Neural cell (in vitro differentiated cells): Measurements from ENCODE around the gene CRACDL. TPM values are rescaled to one million over a fixed set of nuclear protein-coding genes. Genes with fewer than 3 reads are reported as not detected.

Experiments used
- H2AFZ ChIP-seq: fragments of 200-600, 300-800 bp; sonication (generic), shearing (Covaris generic); 2 replicates; pipeline ENCODE4 v1.6.0; 2014; ENCODE audit warnings: low read depth, mild to moderate bottlenecking, antibody characterized with exemption, low read length, moderate library complexity
- H3F3A ChIP-seq: fragments of 200-600 bp; shearing (Covaris generic); 2 replicates; pipeline ENCODE4 v1.6.1; 2016; ENCODE audit warnings: mild to moderate bottlenecking, moderate library complexity, mixed read lengths, antibody characterized with exemption, low read length; ENCODE audit not compliant: insufficient read depth, poor library complexity, severe bottlenecking
- H3K27ac ChIP-seq: fragments of 200-600, 300-800 bp; sonication (generic), shearing (Covaris generic); 2 replicates; pipeline ENCODE4 v1.5.1; 2014; ENCODE audit warnings: mild to moderate bottlenecking, low read length, moderate library complexity
- H3K27me3 ChIP-seq: fragments of 300-800, 200-600 bp; sonication (generic), shearing (Covaris generic); 2 replicates; pipeline ENCODE4 v1.6.0; 2014; ENCODE audit warnings: mild to moderate bottlenecking, low read depth, low read length, moderate library complexity; ENCODE audit not compliant: insufficient read depth
- H3K36me3 ChIP-seq: fragments of 300-800, 200-600 bp; sonication (generic), shearing (Covaris generic); 2 replicates; pipeline ENCODE4 v1.5.1; 2014; ENCODE audit warnings: mild to moderate bottlenecking, antibody characterized with exemption, low read length, moderate library complexity; ENCODE audit not compliant: insufficient read depth
- H3K4me2 ChIP-seq: fragments of 300-800, 200-600 bp; sonication (generic), shearing (Covaris generic); 2 replicates; pipeline ENCODE4 v1.6.0; 2014; ENCODE audit warnings: mild to moderate bottlenecking, low read length
- H3K4me3 ChIP-seq: fragments of 300-800, 200-600 bp; sonication (generic), shearing (Covaris generic); 2 replicates; pipeline ENCODE4 v1.5.1; 2014; ENCODE audit warnings: mild to moderate bottlenecking, low read length, moderate library complexity
- H3K79me2 ChIP-seq: fragments of 200-600 bp; shearing (Covaris generic); replicated peaks from 2 replicates; pipeline ENCODE4 v1.6.0; 2014; ENCODE audit warnings: mild to moderate bottlenecking, low read length, moderate library complexity; ENCODE audit not compliant: insufficient read depth
- H3K9ac ChIP-seq: fragments of 300-800, 200-600 bp; sonication (generic), shearing (Covaris generic); 2 replicates; pipeline ENCODE4 v1.6.1; 2016; ENCODE audit warnings: mild to moderate bottlenecking, low read length, mixed read lengths
- H3K9me2 ChIP-seq: fragments of 200-600 bp; shearing (Covaris generic); 2 replicates; pipeline ENCODE4 v1.6.1; 2016; ENCODE audit warnings: mild to moderate bottlenecking, low read length, mixed read lengths; ENCODE audit not compliant: insufficient read depth
- H3K9me3 ChIP-seq: fragments of 200-600, 300-800 bp; sonication (generic), shearing (Covaris generic); 2 replicates; pipeline ENCODE4 v1.6.1; 2016; ENCODE audit warnings: mild to moderate bottlenecking, mixed run types, low read length, moderate library complexity, mixed read lengths
- H4K20me1 ChIP-seq: fragments of 200-600 bp; shearing (Covaris generic); 2 replicates; pipeline ENCODE4 v1.6.1; 2016; ENCODE audit warnings: mild to moderate bottlenecking, mixed run types; ENCODE audit not compliant: insufficient read depth
- CTCF ChIP-seq: fragments of 450-650 bp; IDR thresholded peaks from 2 replicates; pipeline ENCODE4 v1.5.1; 2014; ENCODE audit warnings: antibody characterized with exemption, mild to moderate bottlenecking, moderate library complexity; ENCODE audit not compliant: poor library complexity, severe bottlenecking
- EP300 ChIP-seq: fragments of 450-650 bp; conservative IDR thresholded peaks from 2 replicates; pipeline ENCODE4 v1.6.1; 2014; ENCODE audit warnings: antibody characterized with exemption, mild to moderate bottlenecking, moderate library complexity; ENCODE audit not compliant: poor library complexity, severe bottlenecking
- EZH2 ChIP-seq: fragments of 200-600, 300-800 bp; shearing (Covaris generic), sonication (generic); IDR thresholded peaks from 2 replicates; pipeline ENCODE4 v1.6.1; 2014; ENCODE audit warnings: antibody characterized with exemption, low read length, borderline replicate concordance, mild to moderate bottlenecking; ENCODE audit not compliant: insufficient read depth, poor library complexity, severe bottlenecking
- MXI1 ChIP-seq: fragments of 450-650 bp; conservative IDR thresholded peaks from 2 replicates; pipeline ENCODE4 v1.6.1; 2014; ENCODE audit warnings: antibody characterized with exemption, mild to moderate bottlenecking; ENCODE audit not compliant: poor library complexity, severe bottlenecking
- POLR2AphosphoS5 ChIP-seq: IDR thresholded peaks from 2 replicates; pipeline ENCODE4 v1.6.1; 2012
- RAD21 ChIP-seq: fragments of 450-650 bp; conservative IDR thresholded peaks from 2 replicates; pipeline ENCODE4 v1.6.1; 2014; ENCODE audit warnings: antibody characterized with exemption, mild to moderate bottlenecking, moderate library complexity
- REST ChIP-seq: IDR thresholded peaks from 2 replicates; pipeline ENCODE4 v1.6.1; 2012; ENCODE audit warnings: borderline replicate concordance
- SMC3 ChIP-seq: fragments of 450-650 bp; conservative IDR thresholded peaks from 2 replicates; pipeline ENCODE4 v1.6.1; 2014; ENCODE audit warnings: antibody characterized with exemption, mild to moderate bottlenecking, moderate library complexity; ENCODE audit not compliant: poor library complexity
- TAF1 ChIP-seq: IDR thresholded peaks from 2 replicates; pipeline ENCODE4 v1.6.1; 2012; ENCODE audit warnings: low read depth
- polyA plus RNA-seq: library from polyadenylated mRNA; depleted of rRNA; stranded (reverse); fragments of >200 nt; gene quantifications from 2 replicates; pipeline ENCODE4 v1.2.3, GENCODE V29; 2014

Gene CRACDL
- polyA plus RNA-seq, 1 donor from 2014 or later: 0.85 TPM

- Histone ChIP-seq H3K79me2 (no peaks in the 10 kb centered on the region), H3K9me2 (no peaks in the 10 kb centered on the region), H3K9me3 (no peaks in the 10 kb centered on the region), H3K9ac (no peak overlapping the region), H4K20me1 (no peaks in the 10 kb centered on the region), H3F3A (no peaks in the 10 kb centered on the region), H3K27ac (no peak overlapping the region), H3K4me2 (no peak overlapping the region), H2AFZ (no peak overlapping the region), H3K36me3 (no peaks in the 10 kb centered on the region), H3K4me3 (no peak overlapping the region), H3K27me3 (peaks cover 33% of the 10 kb centered on the region)
- TF ChIP-seq MXI1 (no peak), EP300 (no peak), POLR2AphosphoS5 (no peak), EZH2 (no peak), CTCF (no peak), TAF1 (no peak), RAD21 (no peak), SMC3 (no peak), REST (no peak)
These were observed 3.9 kb downstream of the CRACDL start for GRCh38 chr2:98932164-98932563.

- no peaks in the 10 kb centered on the region for H3F3A ChIP-seq
- H3K36me3 ChIP-seq: no peaks in the 10 kb centered on the region
- H3K4me2 ChIP-seq: no peak overlapping the region
- H3K9me2 ChIP-seq: no peaks in the 10 kb centered on the region
- no peak overlapping the region for H2AFZ ChIP-seq
- no peaks in the 10 kb centered on the region for H4K20me1 ChIP-seq
- no peak overlapping the region for H3K9ac ChIP-seq
- H3K9me3 ChIP-seq: no peaks in the 10 kb centered on the region
- no peak overlapping the region for H3K4me3 ChIP-seq
- peaks cover 28% of the 10 kb centered on the region for H3K27me3 ChIP-seq
- no peak overlapping the region for H3K27ac ChIP-seq
- TF ChIP-seq POLR2AphosphoS5: no peak
- no peak for TF ChIP-seq SMC3
- TF ChIP-seq RAD21: no peak
- TF ChIP-seq EP300: no peak
- TF ChIP-seq CTCF: no peak
- no peaks in the 10 kb centered on the region for H3K79me2 ChIP-seq
These were observed 4.4 kb downstream of the CRACDL start for GRCh38 chr2:98931596-98931995.
